Calu3 (cell line): ENCODE data around the gene PROSER3. TPM values are rescaled to one million over a fixed set of nuclear protein-coding genes. Genes with fewer than 3 reads are reported as not detected.

Source experiments
- BruUV-seq: library from RNA; stranded (reverse); fragments of 400-500 nt; replicated peaks from 2 replicates; lab custom pipeline; 2021; lab: Mats Ljungman, UMichigan
- CTCF ChIA-PET: fragments of 300-600 bp; sonication (Branson Sonifier 250); formaldehyde crosslinking; loops from one replicate; lab custom pipeline; 2022; ENCODE audit warnings: antibody characterized with exemption; lab: Charles Lee
- DNase-seq: peaks from one replicate; pipeline ENCODE4 v3.0.0; 2022
- H3K27ac Mint-ChIP-seq: one replicate; pipeline ENCODE4 v1.8.0; 2022; ENCODE audit warnings: mixed read lengths; ENCODE audit not compliant: unreplicated experiment
- H3K27me3 Mint-ChIP-seq: one replicate; pipeline ENCODE4 v1.8.0; 2022; ENCODE audit warnings: mixed read lengths; ENCODE audit not compliant: unreplicated experiment
- H3K36me3 Mint-ChIP-seq: one replicate; pipeline ENCODE4 v1.8.0; 2022; ENCODE audit warnings: mild to moderate bottlenecking, moderate library complexity, mixed read lengths; ENCODE audit not compliant: insufficient read depth, unreplicated experiment
- H3K4me1 Mint-ChIP-seq: one replicate; pipeline ENCODE4 v1.8.0; 2022; ENCODE audit warnings: mild to moderate bottlenecking, low read depth, mixed read lengths; ENCODE audit not compliant: unreplicated experiment
- H3K4me3 Mint-ChIP-seq: one replicate; pipeline ENCODE4 v1.8.0; 2022; ENCODE audit warnings: mild to moderate bottlenecking, low read depth, moderate library complexity, mixed read lengths; ENCODE audit not compliant: unreplicated experiment
- H3K9me3 Mint-ChIP-seq: one replicate; pipeline ENCODE4 v1.8.0; 2022; ENCODE audit warnings: low read depth, mixed read lengths; ENCODE audit not compliant: unreplicated experiment
- intact Hi-C: fragments of 100-400 bp; cut with micrococcal nuclease; formaldehyde crosslinking; loops from one replicate; pipeline ENCODE4 v1.10.0; 2022; ENCODE audit not compliant: unreplicated experiment
- total RNA-seq: library from RNA; stranded (reverse); gene quantifications from 2 replicates; pipeline ENCODE4 v1.2.3, GENCODE V29; 2022
- TF ChIP-seq, protein P1 (sequence below): fragments of 200-600 bp; IDR thresholded peaks from one replicate; pipeline ENCODE4 v1.8.0; 2022; ENCODE audit warnings: antibody characterized with exemption; ENCODE audit not compliant: unreplicated experiment

The PROSER3 gene
- total RNA-seq, 1 experiment from 2014 or later: 70.7 TPM

DNA sequence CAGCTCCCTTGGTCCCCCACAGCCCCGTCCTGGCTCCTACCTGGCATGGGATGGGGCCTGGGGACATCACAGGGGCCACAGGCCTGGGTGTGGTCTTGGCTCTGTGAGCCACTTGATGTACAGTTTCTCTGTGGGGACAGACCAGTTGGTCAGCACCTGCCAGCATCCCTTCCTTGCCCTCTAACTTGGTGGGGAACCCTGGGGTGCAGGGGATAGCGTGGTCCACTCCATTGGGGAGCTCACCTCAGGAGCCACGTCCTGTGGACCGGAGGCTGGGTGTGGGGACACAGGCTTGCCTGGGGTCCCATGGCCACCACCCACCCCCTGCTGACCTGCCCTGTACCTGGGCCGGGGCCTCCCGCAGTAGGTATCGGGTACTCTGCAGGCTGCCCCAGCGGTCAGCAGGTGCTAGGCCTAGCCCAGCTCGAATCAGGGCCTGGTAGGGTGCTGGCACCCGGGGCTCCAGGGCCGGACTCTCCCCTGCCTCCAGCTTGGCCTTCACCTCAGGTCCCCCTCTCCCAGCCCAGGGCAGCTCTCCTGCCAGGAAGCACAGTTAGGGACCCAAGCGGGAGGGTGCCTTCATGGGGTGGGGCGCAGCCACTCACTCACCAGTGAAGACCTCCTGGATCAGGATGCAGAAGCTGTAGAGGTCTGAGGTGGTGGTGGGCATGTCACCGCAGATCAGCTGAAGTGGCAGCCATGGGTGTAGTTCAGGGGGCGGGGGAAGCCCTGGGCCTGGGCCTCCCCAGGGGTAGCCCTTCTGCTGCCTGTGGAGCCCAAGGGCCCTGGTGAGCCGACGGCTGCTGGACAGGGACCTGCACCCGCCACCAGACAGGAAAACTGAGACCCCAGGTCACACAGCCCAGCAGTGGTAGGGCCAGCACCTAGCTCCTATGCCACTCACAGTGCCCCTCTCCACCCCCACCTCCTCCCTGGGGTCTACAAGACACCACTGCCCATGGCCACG is 32.3 kb downstream of the PROSER3 start:
- no TSS peak for BruUV-seq
- H3K9me3 Mint-ChIP-seq: no peaks in the 10 kb centered on the region
- no peak overlapping the region for H3K27ac Mint-ChIP-seq
- CTCF ChIA-PET: interaction anchor here (0.5 to 1.1 kb wide), 2 partner anchors 16 to 29 kb away, joined by 3 to 9 read pairs; no protein-coding TSS in a partner anchor
- DNase-seq: no peak
- H3K4me3 Mint-ChIP-seq: no peak overlapping the region
- TF ChIP-seq, protein P1, sequence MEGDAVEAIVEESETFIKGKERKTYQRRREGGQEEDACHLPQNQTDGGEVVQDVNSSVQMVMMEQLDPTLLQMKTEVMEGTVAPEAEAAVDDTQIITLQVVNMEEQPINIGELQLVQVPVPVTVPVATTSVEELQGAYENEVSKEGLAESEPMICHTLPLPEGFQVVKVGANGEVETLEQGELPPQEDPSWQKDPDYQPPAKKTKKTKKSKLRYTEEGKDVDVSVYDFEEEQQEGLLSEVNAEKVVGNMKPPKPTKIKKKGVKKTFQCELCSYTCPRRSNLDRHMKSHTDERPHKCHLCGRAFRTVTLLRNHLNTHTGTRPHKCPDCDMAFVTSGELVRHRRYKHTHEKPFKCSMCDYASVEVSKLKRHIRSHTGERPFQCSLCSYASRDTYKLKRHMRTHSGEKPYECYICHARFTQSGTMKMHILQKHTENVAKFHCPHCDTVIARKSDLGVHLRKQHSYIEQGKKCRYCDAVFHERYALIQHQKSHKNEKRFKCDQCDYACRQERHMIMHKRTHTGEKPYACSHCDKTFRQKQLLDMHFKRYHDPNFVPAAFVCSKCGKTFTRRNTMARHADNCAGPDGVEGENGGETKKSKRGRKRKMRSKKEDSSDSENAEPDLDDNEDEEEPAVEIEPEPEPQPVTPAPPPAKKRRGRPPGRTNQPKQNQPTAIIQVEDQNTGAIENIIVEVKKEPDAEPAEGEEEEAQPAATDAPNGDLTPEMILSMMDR: no peak
- H3K36me3 Mint-ChIP-seq: no peaks in the 10 kb centered on the region
- intact Hi-C loops: no loop called here
- no peaks in the 10 kb centered on the region for H3K27me3 Mint-ChIP-seq
- peaks cover 8% of the 10 kb centered on the region for H3K4me1 Mint-ChIP-seq

DNA sequence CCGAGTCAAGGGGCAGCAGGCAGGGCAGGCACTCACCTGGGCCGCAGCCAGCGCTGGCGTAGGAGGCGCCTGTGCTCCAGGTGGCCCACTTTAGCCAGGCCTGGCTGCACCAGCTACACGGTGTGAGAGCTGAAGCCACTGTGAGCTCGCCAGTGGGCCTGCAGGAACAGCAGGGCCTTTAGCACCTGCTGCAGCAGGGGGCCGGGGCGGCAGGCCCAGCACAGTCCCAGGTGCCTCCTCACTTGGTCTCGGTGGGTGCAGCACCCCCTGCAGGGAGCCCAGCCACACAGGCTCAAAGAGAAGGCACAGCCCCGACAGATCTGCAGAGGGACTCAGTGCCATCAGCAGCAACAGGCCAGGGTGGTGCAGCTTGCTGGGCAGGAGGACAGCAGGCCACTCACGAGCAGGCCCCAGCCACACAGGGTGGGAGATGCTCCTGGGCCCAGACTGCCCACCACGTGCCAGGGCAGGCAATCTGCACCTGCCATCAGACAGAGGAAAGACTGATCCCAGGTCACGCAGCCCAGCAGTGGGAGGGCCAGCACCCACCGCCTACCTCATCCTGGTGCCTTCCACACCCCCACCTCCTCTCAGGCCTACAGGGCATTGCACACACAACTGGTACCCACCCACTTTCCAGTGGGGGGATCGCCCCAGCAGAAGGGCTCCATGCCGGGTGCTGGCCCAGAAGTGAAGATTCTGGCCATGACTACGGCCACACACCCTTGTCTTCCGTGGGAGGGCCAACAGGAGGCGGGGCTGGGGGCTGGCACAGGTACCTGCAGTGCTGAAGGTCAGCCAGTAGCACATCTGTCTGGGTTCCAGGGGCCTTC is 33.2 kb downstream of the PROSER3 start:
- intact Hi-C loops: no loop called here
- TF ChIP-seq, protein P1: no peak
- peaks cover 8% of the 10 kb centered on the region for H3K4me1 Mint-ChIP-seq
- peaks cover 5% of the 10 kb centered on the region for H3K27me3 Mint-ChIP-seq
- DNase-seq: no peak
- H3K27ac Mint-ChIP-seq: no peak overlapping the region
- H3K36me3 Mint-ChIP-seq: no peaks in the 10 kb centered on the region
- H3K4me3 Mint-ChIP-seq: no peak overlapping the region
- no peaks in the 10 kb centered on the region for H3K9me3 Mint-ChIP-seq
- CTCF ChIA-PET: no interaction called here
- BruUV-seq: no TSS peak

DNA sequence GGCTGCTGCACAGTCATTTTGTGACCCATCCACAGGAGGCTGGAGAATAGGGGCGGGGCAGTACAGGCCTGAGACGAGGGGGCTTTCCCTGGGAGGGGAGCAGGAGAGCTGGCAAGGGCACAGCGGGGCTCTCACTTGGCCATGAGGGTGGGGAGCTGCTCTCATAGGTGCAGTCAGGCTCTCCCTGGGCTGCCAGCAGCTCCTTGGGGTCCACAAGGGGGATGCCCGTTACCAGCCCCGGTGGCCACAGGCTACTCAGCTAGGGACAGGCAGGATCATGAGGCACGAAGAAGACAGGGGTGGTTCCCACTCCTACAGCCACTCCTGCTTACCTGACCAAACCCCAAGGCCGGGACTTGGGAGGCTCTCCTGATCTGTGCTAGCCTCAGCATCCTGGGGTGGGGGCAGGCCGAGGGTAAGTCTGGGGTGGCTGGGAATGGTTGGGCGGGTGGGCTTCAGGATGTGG is 33.9 kb downstream of the PROSER3 start:
- no peak for DNase-seq
- CTCF ChIA-PET: interaction anchor here (0.7 kb wide), 1 partner anchor 8 kb away, joined by 3 read pairs; no protein-coding TSS in a partner anchor
- Mint-ChIP-seq H3K36me3 (no peaks in the 10 kb centered on the region), H3K4me1 (peaks cover 8% of the 10 kb centered on the region), H3K4me3 (no peak overlapping the region), H3K27ac (no peak overlapping the region), H3K27me3 (peaks cover 12% of the 10 kb centered on the region), H3K9me3 (no peaks in the 10 kb centered on the region)
- intact Hi-C loops: no loop called here
- TF ChIP-seq, protein P1: no peak
- no TSS peak for BruUV-seq

DNA sequence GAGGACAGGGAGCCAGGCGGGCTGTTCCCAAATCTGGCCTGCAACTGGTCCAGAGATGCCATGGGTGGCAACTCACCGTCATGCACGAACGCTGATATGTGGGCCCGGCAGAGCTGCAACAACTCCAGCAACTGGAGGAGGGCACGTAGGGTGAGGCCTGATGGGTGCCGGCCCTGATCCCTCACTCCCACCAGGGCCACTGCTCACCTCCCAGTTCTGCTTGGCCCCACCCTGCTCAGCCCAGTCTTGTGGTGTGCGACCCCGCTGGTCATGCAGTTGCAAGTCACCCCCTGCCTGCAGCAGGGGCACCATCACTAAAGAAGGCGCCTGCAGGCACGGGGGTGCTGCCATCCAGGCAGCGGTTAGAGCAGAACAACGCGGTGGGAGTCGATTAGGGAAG is 34.3 kb downstream of the PROSER3 start:
- Mint-ChIP-seq H3K9me3 (no peaks in the 10 kb centered on the region), H3K27ac (no peak overlapping the region), H3K27me3 (peaks cover 17% of the 10 kb centered on the region), H3K4me1 (peaks cover 8% of the 10 kb centered on the region), H3K36me3 (no peaks in the 10 kb centered on the region), H3K4me3 (no peak overlapping the region)
- no peak for DNase-seq
- TF ChIP-seq, protein P1: no peak
- CTCF ChIA-PET: interaction anchor here (0.7 kb wide), 1 partner anchor 8 kb away, joined by 3 read pairs; no protein-coding TSS in a partner anchor
- BruUV-seq: no TSS peak
- intact Hi-C loops: no loop called here
